ENCODE measurements around the gene HEBP2. TPM values are rescaled to one million over a fixed set of nuclear protein-coding genes. Genes with fewer than 3 reads are reported as not detected.

The HEBP2 gene
- total RNA-seq, 1 donor from 2014 or later, result 11.9 TPM

DNA sequence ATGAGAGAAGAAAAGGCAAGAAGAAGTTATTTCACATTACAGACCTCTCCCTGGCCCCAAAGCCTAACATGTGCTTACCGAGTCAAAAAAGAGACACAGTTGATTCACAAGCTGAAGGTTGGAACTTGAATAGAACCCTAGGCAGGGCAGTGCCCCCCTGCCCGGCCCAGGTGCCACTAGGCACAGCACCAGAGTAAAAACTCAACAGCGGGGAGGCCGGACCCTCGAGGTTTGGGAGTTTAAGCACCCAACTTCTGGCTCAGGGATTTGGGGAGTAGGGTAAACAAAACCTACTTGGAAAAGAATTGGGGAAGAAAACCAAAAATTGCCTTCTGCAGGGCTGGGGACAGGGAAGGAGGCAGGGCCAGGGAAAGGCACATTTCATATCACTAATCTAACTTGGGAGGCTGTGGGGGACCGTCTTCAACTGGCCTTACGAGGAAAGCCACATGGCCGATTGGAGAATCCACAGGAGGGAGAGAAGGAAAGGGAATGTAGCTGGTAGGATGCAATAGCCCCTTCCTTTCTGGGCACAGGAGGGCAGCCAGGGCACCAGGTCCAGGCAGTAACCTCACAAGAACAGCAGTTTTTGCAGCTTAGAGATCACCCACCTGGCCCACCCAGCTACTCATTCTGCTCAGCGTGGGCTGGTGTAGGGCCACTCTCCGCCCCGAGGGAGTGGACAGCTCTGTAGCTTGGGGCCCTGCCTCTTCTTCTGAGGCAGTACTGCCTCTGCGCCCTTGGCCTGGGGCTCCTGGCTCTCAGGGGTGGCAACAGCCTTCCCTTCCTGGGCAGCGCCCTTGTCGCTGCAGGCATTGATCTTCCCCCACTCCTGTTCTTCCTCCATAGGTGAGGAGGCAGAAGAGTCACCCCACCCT is 1.8 kb upstream of the HEBP2 start:
- H3K9me3 Mint-ChIP-seq, result no peaks in the 10 kb centered on the region
- Histone ChIP-seq H3K4me2 (no peak overlapping the region), H3F3A (ENCODE audit: low read depth) (no peaks in the 10 kb centered on the region), H3K4me3 (no peak overlapping the region), H3K9me3 (ENCODE audit: low read depth) (no peaks in the 10 kb centered on the region), H4K20me1 (ENCODE audit: low read depth) (no peaks in the 10 kb centered on the region), H3K9ac (no peak overlapping the region), H3K27me3 (no peaks in the 10 kb centered on the region), H3K4me1 (no peaks in the 10 kb centered on the region), H3K36me3 (no peaks in the 10 kb centered on the region), H3K27ac (no peak overlapping the region), H3K79me2 (ENCODE audit: low read depth) (peaks cover 9% of the 10 kb centered on the region), H2AFZ (replicated peaks) (no peak overlapping the region)
- H3K4me3 Mint-ChIP-seq, result peak overlapping the region; percentile 46
- no peak for DNase-seq (ENCODE audit: low spot score)
- TF ChIP-seq CTCF (IDR thresholded peaks at IDR 0.05) (no peak), EZH2phosphoT487 (IDR thresholded peaks at IDR 0.05) (no peak), EZH2 (IDR thresholded peaks at IDR 0.05) (no peak)
- no peak overlapping the region for H3K27ac Mint-ChIP-seq
- peaks cover 9% of the 10 kb centered on the region for H3K36me3 Mint-ChIP-seq
- H3K4me1 Mint-ChIP-seq, result peaks cover 8% of the 10 kb centered on the region
- H3K27me3 Mint-ChIP-seq (ENCODE audit: insufficient read depth, low read depth), result no peaks in the 10 kb centered on the region

DNA sequence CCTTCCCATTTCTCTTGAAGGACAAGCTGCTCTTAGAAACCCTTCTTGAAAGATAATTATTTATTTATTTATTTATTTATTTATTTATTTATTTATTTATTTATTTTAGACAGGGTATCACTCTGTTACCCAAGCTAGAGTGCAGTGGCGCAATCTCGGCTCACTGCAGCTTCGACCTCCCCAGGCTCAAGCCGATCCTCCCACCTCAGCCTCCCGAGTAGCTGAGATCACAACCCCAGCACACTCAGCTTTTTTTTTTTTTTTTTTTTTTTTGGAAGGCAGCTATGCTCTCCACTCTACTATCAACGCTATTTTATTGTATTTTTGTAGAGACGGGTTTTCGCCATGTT is 1.2 kb upstream of the HEBP2 start:
- no peaks in the 10 kb centered on the region for H3K4me1 ChIP-seq
- no peak overlapping the region for H3K9ac ChIP-seq
- no peak overlapping the region for H3K4me2 ChIP-seq
- H3K4me1 Mint-ChIP-seq, result peaks cover 8% of the 10 kb centered on the region
- H3K27me3 Mint-ChIP-seq (ENCODE audit: insufficient read depth, low read depth), result no peaks in the 10 kb centered on the region
- H3K4me3 ChIP-seq, result no peak overlapping the region
- no peaks in the 10 kb centered on the region for H3K9me3 ChIP-seq (ENCODE audit: low read depth)
- DNase-seq (ENCODE audit: low spot score), result no peak
- no peak overlapping the region for H3K27ac ChIP-seq
- H3K27ac Mint-ChIP-seq, result no peak overlapping the region
- no peaks in the 10 kb centered on the region for H3K27me3 ChIP-seq
- H3F3A ChIP-seq (ENCODE audit: low read depth), result no peaks in the 10 kb centered on the region
- peak overlapping the region; percentile 87 for H3K4me3 Mint-ChIP-seq
- peaks cover 9% of the 10 kb centered on the region for H3K79me2 ChIP-seq (ENCODE audit: low read depth)
- peaks cover 9% of the 10 kb centered on the region for H3K36me3 Mint-ChIP-seq
- H3K36me3 ChIP-seq, result no peaks in the 10 kb centered on the region
- TF ChIP-seq EZH2 (IDR thresholded peaks at IDR 0.05) (no peak), CTCF (IDR thresholded peaks at IDR 0.05) (no peak), EZH2phosphoT487 (IDR thresholded peaks at IDR 0.05) (no peak)
- H3K9me3 Mint-ChIP-seq, result no peaks in the 10 kb centered on the region
- no peaks in the 10 kb centered on the region for H4K20me1 ChIP-seq (ENCODE audit: low read depth)
- no peak overlapping the region for H2AFZ ChIP-seq (replicated peaks)

DNA sequence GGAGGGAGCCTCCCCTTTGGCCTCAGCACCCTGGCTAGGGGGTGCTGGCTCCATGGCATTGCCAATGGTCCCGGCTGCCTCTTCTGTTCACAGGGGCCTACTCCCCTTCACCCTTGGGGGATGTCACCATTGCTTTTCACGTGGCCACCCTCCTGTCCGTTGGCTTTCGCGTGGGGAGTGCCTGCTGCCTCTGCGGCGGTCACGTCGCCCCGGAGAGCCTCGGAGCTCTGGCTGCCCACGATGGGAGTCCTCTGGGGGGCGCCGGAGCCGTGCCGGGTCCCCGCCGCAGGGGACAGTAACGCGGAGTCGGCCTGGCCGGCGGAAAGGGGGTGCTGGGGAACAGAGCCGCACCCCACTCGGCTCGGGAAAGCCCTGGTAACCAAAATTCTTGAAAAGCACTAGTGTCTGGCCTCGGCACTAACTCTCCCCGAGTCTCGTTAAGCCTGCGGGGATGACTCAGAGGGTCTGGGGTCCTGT is 661 bp upstream of the HEBP2 start:
- Histone ChIP-seq H3K27ac (no peak overlapping the region), H3K79me2 (ENCODE audit: low read depth) (peaks cover 9% of the 10 kb centered on the region), H3K4me1 (no peaks in the 10 kb centered on the region), H3K36me3 (no peaks in the 10 kb centered on the region), H3K4me3 (peak overlapping the region; percentile 76), H3F3A (ENCODE audit: low read depth) (no peaks in the 10 kb centered on the region), H3K9ac (peak overlapping the region; percentile 48), H3K4me2 (peak overlapping the region; percentile 86), H2AFZ (replicated peaks) (peak overlapping the region; percentile 75), H3K9me3 (ENCODE audit: low read depth) (no peaks in the 10 kb centered on the region), H4K20me1 (ENCODE audit: low read depth) (no peaks in the 10 kb centered on the region), H3K27me3 (no peaks in the 10 kb centered on the region)
- TF ChIP-seq EZH2 (IDR thresholded peaks at IDR 0.05), result no peak
- TF ChIP-seq CTCF (IDR thresholded peaks at IDR 0.05), result peak; percentile 31
- Mint-ChIP-seq H3K36me3 (peaks cover 11% of the 10 kb centered on the region), H3K4me1 (peaks cover 8% of the 10 kb centered on the region), H3K27me3 (ENCODE audit: insufficient read depth, low read depth) (no peaks in the 10 kb centered on the region), H3K4me3 (peak overlapping the region; percentile 87), H3K27ac (peak overlapping the region; percentile 82), H3K9me3 (no peaks in the 10 kb centered on the region)
- peak; percentile 47 for DNase-seq (ENCODE audit: low spot score)
